T-helper 22 cell (primary cell): ENCODE results near the gene EMID1.

Source experiments
- DNase-seq: peaks from one replicate; pipeline ENCODE4 v3.0.0-alpha.2; 2020; ENCODE audit warnings: low read depth

Gene EMID1

GRCh38 chr22:29205594-29206371 lies at the start of gene EMID1:
TSS of gene EMID1 (plus strand) at chr22:29205896. CDS start at chr22:29206039, 143 bp downstream.
- no peak for DNase-seq

- DNase-seq = no peak
Measured at GRCh38 chr22:29155966-29156365, 49.7 kb upstream of the EMID1 start.

GRCh38 chr22:29156507-29156906 lies 49.2 kb upstream of the EMID1 start:
- DNase-seq = no peak

GRCh38 chr22:29157759-29158535 lies 47.7 kb upstream of the EMID1 start:
- no peak for DNase-seq

GRCh38 chr22:29158546-29158945 lies 47.1 kb upstream of the EMID1 start:
- no peak for DNase-seq

- DNase-seq = no peak
Measured at GRCh38 chr22:29163808-29164207, 41.9 kb upstream of the EMID1 start.

GRCh38 chr22:29165321-29166060 lies 40.2 kb upstream of the EMID1 start:
- DNase-seq = no peak

- DNase-seq = no peak
Measured at GRCh38 chr22:29166180-29166579, 39.5 kb upstream of the EMID1 start.

- no peak for DNase-seq
Measured at GRCh38 chr22:29167032-29167911, 38.4 kb upstream of the EMID1 start.

GRCh38 chr22:29171721-29172120 lies 34.0 kb upstream of the EMID1 start:
- DNase-seq = no peak

GRCh38 chr22:29172216-29172615 lies 33.5 kb upstream of the EMID1 start:
- DNase-seq = no peak

- DNase-seq = no peak
Measured at GRCh38 chr22:29175312-29175835, 30.3 kb upstream of the EMID1 start.

GRCh38 chr22:29183971-29184848 lies 21.5 kb upstream of the EMID1 start:
- no peak for DNase-seq

- no peak for DNase-seq
Measured at GRCh38 chr22:29184849-29185490, 20.7 kb upstream of the EMID1 start.

GRCh38 chr22:29186302-29186701 lies 19.4 kb upstream of the EMID1 start:
- no peak for DNase-seq

GRCh38 chr22:29187831-29188230 lies 17.9 kb upstream of the EMID1 start:
- no peak for DNase-seq

GRCh38 chr22:29190051-29190450 lies 15.6 kb upstream of the EMID1 start:
- DNase-seq = no peak

GRCh38 chr22:29190918-29191317 lies 14.8 kb upstream of the EMID1 start:
- no peak for DNase-seq

GRCh38 chr22:29193021-29193420 lies 12.7 kb upstream of the EMID1 start:
- DNase-seq = no peak

- DNase-seq = no peak
Measured at GRCh38 chr22:29194184-29194583, 11.5 kb upstream of the EMID1 start.
